ENCODE data around the gene DHX38.
"Not testable (repeated sequence)": the region's sequence is repeated elsewhere in the genome, so short reads cannot be mapped to it uniquely, and the experiment has no call there.

DHX38 gene

GRCh38 chr16:72093448-72094265 lies at the start of gene DHX38, which contains the start of gene TXNL4B:
Gene DHX38, plus strand, starts transcription at chr16:72093847. Its CDS starts 2,311 bp downstream, at chr16:72096158.
Gene TXNL4B, minus strand, starts transcription at chr16:72093620. Its CDS starts 2,871 bp downstream, at chr16:72090749.
- Histone ChIP-seq H3K27me3 (ENCODE audit: control insufficient read depth in 1 of 2, insufficient read depth in 2 of 2, low read length in 2 of 2) (no peaks in the 10 kb centered on the region), H3K9me3 (ENCODE audit: control insufficient read depth in 2 of 2, low read length in 2 of 2) (no peaks in the 10 kb centered on the region), H3K4me3 (ENCODE audit: low read length in 2 of 2) (peak within 1 kb of the TSS; percentile 91 to 99), H3K27ac (ENCODE audit: low read length) (peak within 1 kb of the TSS; percentile 92), H3K9ac (ENCODE audit: low read length in 2 of 2) (peak within 1 kb of the TSS; percentile 88 to 99), H3K36me3 (ENCODE audit: control insufficient read depth in 2 of 2, insufficient read depth in 2 of 2, low read length in 2 of 2) (peaks cover 36 to 38% of the 10 kb centered on the region in 2 donors), H3K4me1 (ENCODE audit: control insufficient read depth, insufficient read depth, low read length) (peaks cover 13% of the 10 kb centered on the region)

- peaks cover 3 to 11% of the 10 kb centered on the region in 2 donors for H3K36me3 ChIP-seq (ENCODE audit: control insufficient read depth in 2 of 2, insufficient read depth in 2 of 2, low read length in 2 of 2)
- H3K27ac ChIP-seq (ENCODE audit: low read length), result no peak overlapping the region
- H3K27me3 ChIP-seq (ENCODE audit: control insufficient read depth in 1 of 2, insufficient read depth in 2 of 2, low read length in 2 of 2), result no peaks in the 10 kb centered on the region
- peaks cover 9% of the 10 kb centered on the region for H3K4me1 ChIP-seq (ENCODE audit: control insufficient read depth, insufficient read depth, low read length)
- no peaks in the 10 kb centered on the region for H3K9me3 ChIP-seq (ENCODE audit: control insufficient read depth in 2 of 2, low read length in 2 of 2)
- no peak overlapping the region for H3K9ac ChIP-seq (ENCODE audit: low read length in 2 of 2)
- H3K4me3 ChIP-seq (ENCODE audit: low read length in 2 of 2), result no peak overlapping the region
These were observed 49.4 kb upstream of the DHX38 start for GRCh38 chr16:72044296-72044695.

- Histone ChIP-seq H3K4me1 (ENCODE audit: control insufficient read depth, insufficient read depth, low read length) (peaks cover 9% of the 10 kb centered on the region), H3K4me3 (ENCODE audit: low read length in 2 of 2) (no peak overlapping the region), H3K9me3 (ENCODE audit: control insufficient read depth in 2 of 2, low read length in 2 of 2) (no peaks in the 10 kb centered on the region), H3K36me3 (ENCODE audit: control insufficient read depth in 2 of 2, insufficient read depth in 2 of 2, low read length in 2 of 2) (peaks cover 3 to 11% of the 10 kb centered on the region in 2 donors), H3K27me3 (ENCODE audit: control insufficient read depth in 1 of 2, insufficient read depth in 2 of 2, low read length in 2 of 2) (no peaks in the 10 kb centered on the region), H3K27ac (ENCODE audit: low read length) (no peak overlapping the region), H3K9ac (ENCODE audit: low read length in 2 of 2) (no peak overlapping the region)
These were observed 48.8 kb upstream of the DHX38 start for GRCh38 chr16:72044825-72045359.

- H3K27ac ChIP-seq (ENCODE audit: low read length), result no peak overlapping the region
- no peaks in the 10 kb centered on the region for H3K9me3 ChIP-seq (ENCODE audit: control insufficient read depth in 2 of 2, low read length in 2 of 2)
- H3K27me3 ChIP-seq (ENCODE audit: control insufficient read depth in 1 of 2, insufficient read depth in 2 of 2, low read length in 2 of 2), result no peaks in the 10 kb centered on the region
- no peaks in the 10 kb centered on the region for H3K36me3 ChIP-seq (ENCODE audit: control insufficient read depth in 2 of 2, insufficient read depth in 2 of 2, low read length in 2 of 2)
- no peak overlapping the region for H3K4me3 ChIP-seq (ENCODE audit: low read length in 2 of 2)
- no peaks in the 10 kb centered on the region for H3K4me1 ChIP-seq (ENCODE audit: control insufficient read depth, insufficient read depth, low read length)
- H3K9ac ChIP-seq (ENCODE audit: low read length in 2 of 2), result no peak overlapping the region
These were observed 44.5 kb upstream of the DHX38 start for GRCh38 chr16:72049110-72049509.

GRCh38 chr16:72050769-72051464 lies 42.7 kb upstream of the DHX38 start:
- Histone ChIP-seq H3K4me1 (ENCODE audit: control insufficient read depth, insufficient read depth, low read length) (no peaks in the 10 kb centered on the region), H3K27ac (ENCODE audit: low read length) (no peak overlapping the region), H3K9me3 (ENCODE audit: control insufficient read depth in 2 of 2, low read length in 2 of 2) (no peaks in the 10 kb centered on the region), H3K9ac (ENCODE audit: low read length in 2 of 2) (no peak overlapping the region), H3K27me3 (ENCODE audit: control insufficient read depth in 1 of 2, insufficient read depth in 2 of 2, low read length in 2 of 2) (no peaks in the 10 kb centered on the region), H3K36me3 (ENCODE audit: control insufficient read depth in 2 of 2, insufficient read depth in 2 of 2, low read length in 2 of 2) (no peaks in the 10 kb centered on the region), H3K4me3 (ENCODE audit: low read length in 2 of 2) (no peak overlapping the region)

- Histone ChIP-seq H3K27me3 (ENCODE audit: control insufficient read depth in 1 of 2, insufficient read depth in 2 of 2, low read length in 2 of 2) (no peaks in the 10 kb centered on the region), H3K4me1 (ENCODE audit: control insufficient read depth, insufficient read depth, low read length) (no peaks in the 10 kb centered on the region), H3K27ac (ENCODE audit: low read length) (no peak overlapping the region), H3K4me3 (ENCODE audit: low read length in 2 of 2) (no peak overlapping the region), H3K36me3 (ENCODE audit: control insufficient read depth in 2 of 2, insufficient read depth in 2 of 2, low read length in 2 of 2) (no peaks in the 10 kb centered on the region), H3K9me3 (ENCODE audit: control insufficient read depth in 2 of 2, low read length in 2 of 2) (no peaks in the 10 kb centered on the region), H3K9ac (ENCODE audit: low read length in 2 of 2) (no peak overlapping the region)
These were observed 41.8 kb upstream of the DHX38 start for GRCh38 chr16:72051818-72052217.

GRCh38 chr16:72054254-72054847 lies 39.3 kb upstream of the DHX38 start, which contains the start of gene HP:
Gene HP, plus strand, starts transcription at chr16:72054505. Its CDS starts 148 bp downstream, at chr16:72054653.
- H3K27ac ChIP-seq (ENCODE audit: low read length); H3K4me1 ChIP-seq (ENCODE audit: control insufficient read depth, insufficient read depth, low read length); H3K9me3 ChIP-seq (ENCODE audit: control insufficient read depth in 2 of 2, low read length in 2 of 2); H3K36me3 ChIP-seq (ENCODE audit: control insufficient read depth in 2 of 2, insufficient read depth in 2 of 2, low read length in 2 of 2); H3K9ac ChIP-seq (ENCODE audit: low read length in 2 of 2); H3K27me3 ChIP-seq (ENCODE audit: control insufficient read depth in 1 of 2, insufficient read depth in 2 of 2, low read length in 2 of 2); H3K4me3 ChIP-seq (ENCODE audit: low read length in 2 of 2): not testable (repeated sequence)

DNA sequence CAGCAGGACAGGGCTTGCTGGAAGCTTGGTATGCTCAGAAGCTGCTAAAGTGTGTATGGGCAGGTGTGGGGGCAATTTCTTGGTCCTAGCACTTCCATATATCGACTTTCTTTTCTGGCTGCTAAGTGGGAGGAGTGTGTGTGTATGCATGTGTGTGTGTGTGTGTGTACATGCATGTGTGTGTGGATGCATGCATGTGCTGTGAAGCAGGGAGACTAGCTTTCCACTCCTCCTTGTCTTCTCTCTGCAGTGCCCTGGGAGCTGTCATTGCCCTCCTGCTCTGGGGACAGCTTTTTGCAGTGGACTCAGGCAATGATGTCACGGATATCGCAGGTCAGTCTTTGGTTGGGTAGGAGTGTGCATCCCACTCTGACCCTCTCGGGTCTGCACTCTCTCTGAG lies 37.7 kb upstream of the DHX38 start:
- no peaks in the 10 kb centered on the region for H3K9me3 ChIP-seq (ENCODE audit: control insufficient read depth in 2 of 2, low read length in 2 of 2)
- no peaks in the 10 kb centered on the region for H3K4me1 ChIP-seq (ENCODE audit: control insufficient read depth, insufficient read depth, low read length)
- H3K9ac ChIP-seq (ENCODE audit: low read length in 2 of 2), result no peak overlapping the region
- H3K4me3 ChIP-seq (ENCODE audit: low read length in 2 of 2), result no peak overlapping the region
- H3K27me3 ChIP-seq (ENCODE audit: control insufficient read depth in 1 of 2, insufficient read depth in 2 of 2, low read length in 2 of 2), result no peaks in the 10 kb centered on the region
- H3K27ac ChIP-seq (ENCODE audit: low read length), result no peak overlapping the region
- H3K36me3 ChIP-seq (ENCODE audit: control insufficient read depth in 2 of 2, insufficient read depth in 2 of 2, low read length in 2 of 2), result no peaks in the 10 kb centered on the region

DNA sequence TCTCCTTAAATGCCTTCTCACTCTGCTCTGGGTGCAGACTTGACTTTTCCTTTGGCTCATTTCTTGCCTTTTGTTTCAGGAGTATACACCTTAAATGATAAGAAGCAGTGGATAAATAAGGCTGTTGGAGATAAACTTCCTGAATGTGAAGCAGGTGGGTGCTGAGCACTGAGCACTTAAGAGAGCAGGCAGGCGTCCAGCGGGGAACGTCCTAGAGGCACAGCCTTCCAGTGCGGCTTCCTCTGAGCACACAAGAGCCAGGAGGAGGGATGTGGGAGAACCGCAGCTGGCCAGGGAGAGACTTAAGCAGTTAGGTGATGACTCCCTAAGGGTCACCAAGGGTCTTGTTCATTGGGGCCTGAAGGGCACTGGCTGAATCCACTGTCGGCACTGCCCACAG lies 36.3 kb upstream of the DHX38 start:
- not testable (repeated sequence) for H3K9me3 ChIP-seq (ENCODE audit: control insufficient read depth in 2 of 2, low read length in 2 of 2); H3K9ac ChIP-seq (ENCODE audit: low read length in 2 of 2); H3K27me3 ChIP-seq (ENCODE audit: control insufficient read depth in 1 of 2, insufficient read depth in 2 of 2, low read length in 2 of 2)

DNA sequence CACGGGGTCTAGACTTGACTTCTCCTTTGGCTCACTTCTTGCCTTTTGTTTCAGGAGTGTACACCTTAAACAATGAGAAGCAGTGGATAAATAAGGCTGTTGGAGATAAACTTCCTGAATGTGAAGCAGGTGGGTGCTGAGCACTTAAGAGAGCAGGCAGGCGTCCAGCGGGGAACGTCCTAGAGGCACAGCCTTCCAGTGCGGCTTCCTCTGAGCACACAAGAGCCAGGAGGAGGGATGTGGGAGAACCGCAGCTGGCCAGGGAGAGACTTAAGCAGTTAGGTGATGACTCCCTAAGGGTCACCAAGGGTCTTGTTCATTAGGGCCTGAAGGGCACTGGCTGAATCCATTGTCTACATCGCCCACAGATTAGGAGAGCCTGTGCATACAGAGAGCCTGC lies 34.6 kb upstream of the DHX38 start:
- H3K4me1 ChIP-seq (ENCODE audit: control insufficient read depth, insufficient read depth, low read length); H3K27me3 ChIP-seq (ENCODE audit: control insufficient read depth in 1 of 2, insufficient read depth in 2 of 2, low read length in 2 of 2); H3K4me3 ChIP-seq (ENCODE audit: low read length in 2 of 2); H3K27ac ChIP-seq (ENCODE audit: low read length); H3K9me3 ChIP-seq (ENCODE audit: control insufficient read depth in 2 of 2, low read length in 2 of 2); H3K9ac ChIP-seq (ENCODE audit: low read length in 2 of 2); H3K36me3 ChIP-seq (ENCODE audit: control insufficient read depth in 2 of 2, insufficient read depth in 2 of 2, low read length in 2 of 2): not testable (repeated sequence)

More for the DNA sequence above, 36.3 kb upstream of the DHX38 start:
- H3K27ac ChIP-seq (ENCODE audit: low read length); H3K36me3 ChIP-seq (ENCODE audit: control insufficient read depth in 2 of 2, insufficient read depth in 2 of 2, low read length in 2 of 2); H3K4me1 ChIP-seq (ENCODE audit: control insufficient read depth, insufficient read depth, low read length); H3K4me3 ChIP-seq (ENCODE audit: low read length in 2 of 2): not testable (repeated sequence)
